ENCODE measurements around the gene PEX11G.

The PEX11G gene

DNA sequence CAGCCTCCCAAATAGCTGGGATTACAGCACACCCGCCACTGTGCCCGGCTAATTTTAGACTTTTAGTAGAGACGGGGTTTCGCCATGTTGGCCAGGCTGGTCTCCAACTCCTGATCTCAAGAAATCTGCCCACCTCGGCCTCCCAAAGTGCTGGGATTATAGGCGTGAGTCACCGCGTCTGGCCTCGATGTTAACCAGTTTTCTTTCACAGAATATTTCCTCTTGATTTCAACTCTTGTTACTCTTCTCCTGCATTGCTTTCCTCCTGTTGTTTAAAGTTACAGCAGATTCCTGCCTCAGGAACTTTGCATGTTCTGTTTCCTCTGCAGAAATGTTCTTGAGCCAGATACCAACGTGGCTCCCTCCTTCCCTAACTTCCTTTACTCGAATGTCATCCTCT, 3.7 kb upstream of the PEX11G start:
- no peak for DNase-seq (ENCODE audit: low spot score)

DNA sequence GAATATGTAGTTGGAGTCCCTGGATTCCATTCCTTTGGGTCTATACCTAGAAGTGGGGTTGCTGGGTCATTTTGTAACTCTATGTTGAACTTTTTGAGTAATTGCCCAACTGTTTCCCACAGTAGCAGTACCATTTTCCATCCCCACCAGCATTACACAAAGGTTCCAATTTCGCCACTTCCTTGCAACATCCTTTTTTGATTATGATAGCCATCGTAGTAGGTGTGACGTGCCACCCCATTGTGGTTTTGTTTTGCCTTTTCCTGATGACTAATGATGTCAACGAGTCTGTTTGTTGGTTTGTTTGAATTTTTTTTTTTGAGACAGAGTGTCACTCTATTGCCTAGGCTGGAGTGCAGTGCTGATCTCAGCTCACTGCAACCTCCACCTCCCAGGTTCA, 3.3 kb upstream of the PEX11G start:
- DNase-seq (ENCODE audit: low spot score): no peak

DNA sequence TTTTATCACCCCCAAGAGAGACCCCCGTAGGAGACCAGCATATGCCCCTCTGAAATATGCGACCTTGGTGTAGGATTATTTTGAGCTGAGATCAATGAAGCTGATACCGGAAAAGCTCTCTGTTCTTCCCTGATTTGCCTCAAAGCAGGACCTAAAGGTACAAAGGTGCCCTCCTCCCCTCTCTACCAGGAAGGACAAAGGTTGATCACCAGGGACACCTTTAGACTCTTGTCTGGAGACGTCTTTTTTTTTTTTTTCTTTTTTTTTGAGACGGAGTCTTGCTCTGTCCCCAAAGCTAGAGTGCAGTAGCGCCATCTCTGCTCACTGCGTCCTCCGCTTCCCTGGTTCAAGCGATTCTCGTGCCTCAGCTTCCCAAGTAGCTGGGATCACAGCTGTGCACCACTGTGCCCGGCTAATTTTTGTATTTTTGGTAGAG, 792 bp upstream of the PEX11G start:
- DNase-seq (ENCODE audit: low spot score): no peak

GRCh38 chr19:7486923-7487322, 1.9 kb downstream of the PEX11G start:
- DNase-seq (ENCODE audit: low spot score): no peak

GRCh38 chr19:7483720-7484201, 5.1 kb downstream of the PEX11G start:
- DNase-seq (ENCODE audit: low spot score): no peak

GRCh38 chr19:7482584-7483439, 6.0 kb downstream of the PEX11G start:
- peak; percentile 67 for DNase-seq (ENCODE audit: low spot score)

GRCh38 chr19:7480970-7481255, 7.9 kb downstream of the PEX11G start:
- DNase-seq (ENCODE audit: low spot score): no peak

DNA sequence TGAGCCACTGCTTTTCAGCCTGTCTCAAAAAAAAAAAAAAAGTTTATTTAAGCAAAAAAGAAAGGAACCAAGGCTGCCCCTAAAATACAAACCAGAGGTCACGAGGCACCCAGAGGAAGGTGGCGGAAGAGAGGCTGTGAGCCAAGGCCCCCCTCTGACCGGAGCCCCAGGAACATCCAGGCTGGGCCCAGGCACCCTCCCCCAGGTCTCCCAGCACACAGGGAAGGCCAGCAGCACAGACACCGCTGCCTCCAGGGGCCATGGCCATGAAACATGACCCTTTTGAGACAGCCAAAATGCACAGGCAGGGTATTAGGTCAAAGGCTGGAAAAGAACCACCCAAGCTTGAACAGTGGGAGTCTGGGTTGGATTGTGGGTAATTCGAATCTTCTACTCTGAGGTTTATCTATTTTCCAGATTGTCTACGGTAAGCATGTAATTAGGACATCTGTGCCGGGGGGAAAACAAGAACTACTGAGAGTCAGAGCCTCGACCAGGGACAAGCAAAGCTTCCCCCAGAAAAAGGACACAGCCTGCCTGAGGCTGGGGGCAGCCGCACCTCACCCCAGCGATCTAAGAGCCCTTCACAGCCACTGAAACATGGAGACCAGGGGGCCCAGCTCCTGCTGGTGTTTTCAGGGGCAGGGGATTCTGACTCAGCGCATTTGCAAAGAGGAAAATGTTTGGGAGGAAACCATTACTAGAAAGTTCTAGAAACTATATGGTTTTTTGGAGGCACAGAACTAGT, 8.4 kb downstream of the PEX11G start:
- DNase-seq (ENCODE audit: low spot score): no peak

DNA sequence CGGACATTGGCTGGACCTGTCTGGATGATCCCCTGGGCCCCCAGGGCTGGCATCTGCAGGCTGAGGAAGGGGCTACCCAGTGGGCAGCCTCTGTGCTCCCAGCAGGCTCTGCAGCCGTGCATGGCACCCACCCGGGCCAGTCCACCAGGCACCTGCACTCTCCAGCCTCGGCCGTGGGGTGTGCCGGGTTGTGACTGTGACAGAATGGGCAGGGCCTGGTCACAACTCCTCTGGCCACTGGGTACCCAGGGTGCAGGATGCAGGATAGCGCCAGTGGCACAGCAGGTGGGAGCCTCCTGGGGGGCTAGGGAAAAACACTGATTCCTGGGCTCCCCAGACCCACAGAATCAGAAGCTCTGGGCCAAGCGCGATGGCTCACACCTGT, 10.0 kb downstream of the PEX11G start:
- no peak for DNase-seq (ENCODE audit: low spot score)

DNA sequence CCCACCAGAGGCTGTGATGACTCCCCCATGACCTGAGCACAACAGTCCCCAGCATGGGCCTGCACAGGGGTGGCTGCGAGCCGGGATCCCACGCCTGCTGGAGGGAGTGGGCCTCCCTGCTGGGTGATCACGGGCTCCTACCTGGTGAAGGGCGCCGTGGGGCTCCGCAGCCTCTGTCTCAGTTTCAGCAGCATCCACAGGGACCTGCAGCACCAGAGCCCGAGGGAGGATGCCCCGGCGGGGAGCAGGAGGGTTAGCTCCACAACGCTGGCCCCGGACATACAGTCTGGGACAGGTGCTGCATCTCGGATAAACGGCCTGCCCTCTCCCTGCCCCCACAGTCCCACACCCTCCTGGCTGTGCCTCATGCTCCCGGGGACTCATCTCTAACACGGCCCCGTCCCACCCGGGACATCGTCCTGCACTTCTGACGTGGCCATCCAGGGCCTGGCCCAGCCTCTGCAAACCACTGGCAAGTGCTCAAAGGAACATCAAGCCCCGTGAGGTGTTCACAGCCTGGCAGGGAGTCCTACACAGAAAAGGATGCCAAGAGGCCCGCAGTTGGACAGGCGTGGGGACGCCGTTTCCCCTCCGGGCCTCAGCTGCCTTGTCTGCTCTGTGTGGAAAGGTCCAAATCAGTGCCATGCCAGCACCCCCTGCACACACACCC, 10.5 kb downstream of the PEX11G start:
- DNase-seq (ENCODE audit: low spot score): no peak

- DNase-seq (ENCODE audit: low spot score): no peak
These were observed 11.1 kb downstream of the PEX11G start for GRCh38 chr19:7477758-7478157.

DNA sequence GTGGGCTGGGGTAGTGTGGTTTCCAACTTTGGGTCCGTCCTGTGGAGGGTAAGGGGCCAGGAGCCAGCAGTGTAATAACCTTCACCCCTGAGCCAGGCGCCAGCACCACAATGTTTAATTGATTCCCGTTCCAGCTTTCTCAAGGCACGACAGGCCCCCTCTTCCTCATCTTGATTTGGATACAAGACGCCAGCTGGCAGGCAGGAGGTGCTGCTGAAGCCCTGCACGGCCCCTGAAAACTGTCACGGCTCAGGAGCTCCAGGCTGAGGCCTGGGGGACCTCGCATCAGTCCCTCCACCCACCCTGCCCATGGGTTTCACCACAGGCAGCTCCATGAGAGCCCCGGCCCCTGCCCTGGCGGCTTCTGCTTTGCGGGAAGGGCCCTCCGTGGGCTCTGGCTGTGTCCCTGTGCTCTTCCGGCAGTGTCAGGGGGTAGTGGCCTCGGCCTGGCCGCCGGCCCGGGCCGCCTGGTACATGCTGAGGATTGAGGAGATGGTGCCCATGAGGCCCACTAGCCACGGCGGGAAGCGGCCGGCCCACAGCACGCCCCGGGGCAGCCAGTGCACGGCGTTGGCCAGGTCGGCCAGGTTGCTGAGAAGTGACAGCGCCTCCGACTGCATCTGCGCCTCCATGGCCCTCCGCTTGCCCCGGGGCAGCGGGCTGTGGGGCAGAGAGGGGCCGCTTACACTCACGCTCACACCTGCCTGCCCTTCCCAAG, 11.9 kb downstream of the PEX11G start:
- no peak for DNase-seq (ENCODE audit: low spot score)

DNA sequence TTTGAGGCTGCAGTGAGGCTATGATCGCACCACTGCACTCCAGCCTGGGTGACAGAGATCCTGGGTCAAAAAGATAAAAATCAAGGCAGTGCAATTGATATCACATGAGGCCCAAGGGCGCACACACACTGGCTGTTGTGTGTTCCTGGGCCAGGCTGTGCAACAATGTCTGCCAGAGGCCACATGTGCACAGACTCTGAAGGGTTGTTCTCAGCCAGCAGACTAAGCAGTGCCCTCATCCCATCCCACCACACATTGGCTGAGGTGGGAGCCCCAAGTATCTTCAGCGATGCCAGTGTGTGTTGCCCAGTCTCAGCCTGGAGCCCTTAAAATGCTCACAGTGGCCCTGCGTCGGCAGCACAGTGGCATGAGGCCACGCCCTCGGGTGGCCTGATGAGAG, 12.6 kb downstream of the PEX11G start:
- DNase-seq (ENCODE audit: low spot score): no peak

GRCh38 chr19:7475665-7476064, 13.2 kb downstream of the PEX11G start:
- DNase-seq (ENCODE audit: low spot score): no peak

DNA sequence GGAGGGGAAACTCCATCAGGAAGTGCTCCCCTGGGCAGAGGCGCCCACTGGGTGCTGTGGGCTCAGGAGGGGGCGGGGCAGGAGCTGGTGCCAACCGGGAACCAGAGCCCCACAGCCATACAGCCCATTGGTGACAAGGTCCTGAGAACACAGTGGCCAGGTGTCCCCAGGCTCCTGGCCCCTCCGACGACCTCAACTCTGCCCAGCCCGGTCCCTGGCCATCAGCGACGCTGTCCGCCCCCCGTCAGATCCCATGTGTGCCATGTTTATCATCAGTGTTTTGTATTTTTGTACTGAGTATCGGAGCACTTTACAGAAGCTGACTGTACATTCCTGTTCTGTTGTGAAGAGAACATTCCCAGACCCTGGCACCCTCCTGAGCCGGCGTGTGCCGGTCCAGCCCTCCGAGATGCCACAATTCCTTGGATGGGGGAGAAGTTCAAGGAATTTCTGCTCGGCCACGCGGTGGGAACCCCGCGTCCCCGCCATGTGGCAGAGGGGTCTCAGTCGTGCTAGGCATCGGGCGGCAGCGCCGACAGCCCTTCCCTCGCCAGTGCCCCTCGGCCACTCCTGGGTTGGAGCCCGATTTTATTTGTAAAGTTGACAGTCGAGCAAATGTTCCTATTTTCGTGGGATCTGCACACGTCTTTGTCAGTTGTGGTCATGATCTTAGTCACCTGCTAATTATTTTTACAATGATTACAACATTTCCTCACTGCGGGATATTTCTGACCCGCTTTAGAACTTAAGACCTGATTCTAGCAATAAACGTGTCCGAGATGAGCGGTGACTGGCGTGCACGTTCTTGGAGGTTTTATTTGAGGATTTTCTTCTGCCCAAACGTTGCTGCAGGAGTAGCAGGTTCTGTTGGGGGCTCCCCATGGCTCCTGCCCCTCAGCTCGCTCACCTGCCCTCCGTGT, 16.9 kb downstream of the PEX11G start:
- no peak for DNase-seq (ENCODE audit: low spot score)

DNA sequence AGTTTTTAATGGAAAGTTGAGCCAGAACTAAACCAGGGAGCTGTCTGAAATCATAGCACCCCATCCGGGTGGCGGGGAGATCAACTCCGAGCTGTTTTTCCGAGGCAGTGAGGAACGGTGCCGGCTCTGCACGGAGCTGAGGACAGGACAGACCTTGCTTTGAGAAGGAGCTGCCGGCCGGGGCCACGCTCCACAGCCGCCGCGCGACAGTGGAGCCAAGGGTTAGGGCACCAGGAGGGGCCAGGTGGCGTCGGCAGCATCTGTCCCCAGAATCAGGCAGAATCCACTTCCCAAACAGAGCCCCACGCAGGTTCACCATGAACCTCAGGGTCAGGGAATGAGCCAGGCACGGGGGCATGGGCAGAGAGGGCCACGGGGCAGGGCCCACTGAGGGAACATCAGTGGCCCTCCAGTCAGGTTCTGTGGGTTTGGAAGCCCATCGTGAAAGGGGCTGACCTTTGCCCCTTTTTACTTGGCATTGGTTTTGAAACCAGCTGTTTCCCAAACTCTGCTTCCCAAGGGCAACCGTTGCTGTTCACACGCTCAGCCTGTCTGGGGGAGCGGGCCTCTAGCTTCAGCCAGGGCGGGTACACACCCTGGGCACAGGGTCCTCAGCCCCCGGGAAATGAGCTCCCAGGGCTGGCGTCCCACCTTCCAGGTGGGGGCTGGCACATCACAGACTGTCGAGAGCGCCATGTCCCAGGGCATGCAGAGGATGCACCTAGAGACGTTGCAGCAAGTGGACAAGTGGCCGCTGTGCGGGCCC, 18.1 kb downstream of the PEX11G start:
- no peak for DNase-seq (ENCODE audit: low spot score)

- DNase-seq (ENCODE audit: low spot score): no peak
These were observed 19.1 kb downstream of the PEX11G start for GRCh38 chr19:7469669-7470285.

- no peak for DNase-seq (ENCODE audit: low spot score)
These were observed 20.0 kb downstream of the PEX11G start for GRCh38 chr19:7468840-7469239.

DNA sequence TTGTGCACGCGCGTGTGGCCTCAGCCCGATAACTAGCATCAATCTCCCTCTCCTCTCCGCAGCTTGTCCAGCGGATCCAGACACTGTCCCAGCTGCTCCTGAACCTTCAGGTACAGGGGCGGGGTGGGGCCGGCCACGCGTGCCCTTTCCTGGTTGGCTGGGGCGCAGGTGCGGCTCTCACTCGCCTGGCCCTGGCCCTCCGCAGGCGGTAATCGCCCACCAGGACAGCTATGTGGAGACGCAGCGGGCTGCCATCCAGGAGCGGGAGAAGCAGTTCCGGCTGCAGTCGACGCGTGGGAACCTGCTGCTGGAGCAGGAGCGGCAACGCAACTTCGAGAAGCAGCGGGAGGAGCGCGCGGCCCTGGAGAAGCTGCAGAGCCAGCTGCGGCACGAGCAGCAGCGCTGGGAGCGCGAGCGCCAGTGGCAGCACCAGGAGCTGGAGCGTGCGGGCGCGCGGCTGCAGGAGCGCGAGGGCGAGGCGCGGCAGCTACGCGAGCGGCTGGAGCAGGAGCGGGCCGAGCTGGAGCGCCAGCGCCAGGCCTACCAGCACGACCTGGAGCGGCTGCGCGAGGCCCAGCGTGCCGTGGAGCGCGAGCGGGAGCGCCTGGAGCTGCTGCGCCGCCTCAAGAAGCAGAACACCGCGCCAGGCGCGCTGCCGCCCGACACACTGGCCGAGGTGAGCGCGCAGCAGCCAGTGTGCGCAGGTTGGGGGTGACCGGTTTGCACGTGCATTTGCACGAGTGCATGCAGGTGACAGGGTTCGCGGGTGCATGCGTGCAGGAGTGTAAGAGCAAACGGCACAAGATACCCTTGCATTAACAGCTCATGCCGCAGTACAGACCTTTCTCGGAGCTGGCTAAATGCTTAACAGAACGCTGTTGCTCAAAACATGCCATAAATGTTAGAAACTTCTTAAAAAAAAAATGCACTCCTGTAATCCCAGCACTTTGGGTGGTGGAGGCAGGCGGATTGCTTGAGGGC, 21.5 kb downstream of the PEX11G start:
- DNase-seq (ENCODE audit: low spot score): no peak
